Ovary (tissue), 3 donors: ENCODE results near the gene SLC6A6.

Source experiments
- EP300 ChIP-seq: sonication (generic); formaldehyde crosslinking; IDR thresholded peaks from one replicate; pipeline ENCODE4 v1.6.1; 2017; ENCODE audit warnings: antibody characterized with exemption
- TF ChIP-seq, protein P1 (sequence below), 3 donors: fragments of 450-650 bp in 2 of 3; fragments of 200-600 bp in 1 of 3; IDR thresholded peaks; one replicate each; pipeline versions ENCODE4 v1.5.1 to v1.8.0; 2016 to 2022; ENCODE audit warnings: antibody characterized with exemption in 3 of 3, mild to moderate bottlenecking in 1 of 3
- donor health status: DM: no; HTN: no; CAD: no.

DNA sequence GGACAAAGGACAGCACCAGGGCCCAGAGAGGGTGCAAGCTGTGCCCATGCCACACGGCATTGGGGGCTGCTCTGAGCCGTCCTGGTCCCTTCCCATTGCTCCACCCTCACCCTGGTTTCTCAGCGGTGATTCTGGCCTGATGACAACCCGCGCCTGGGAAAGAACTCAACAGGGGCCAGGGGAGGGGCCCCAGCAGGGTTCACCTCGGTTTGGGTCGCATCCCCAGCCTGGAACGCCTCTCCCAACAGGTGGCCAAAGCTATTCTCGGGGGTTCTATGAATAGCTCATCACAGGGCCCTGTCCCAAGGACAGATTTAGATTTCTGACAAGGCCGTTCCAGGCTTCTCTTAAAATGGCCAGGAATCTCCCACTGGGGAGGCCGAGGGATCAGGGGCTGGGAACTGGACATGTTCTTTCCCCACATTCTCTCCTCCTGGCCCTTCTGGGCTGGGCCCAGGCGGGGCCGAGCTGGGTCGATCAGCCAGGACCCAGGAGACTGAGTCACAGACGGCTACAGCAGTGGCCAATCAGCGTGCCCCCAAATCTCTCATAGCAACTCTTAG is 119.8 kb downstream of the SLC6A6 start:
- no peak for TF ChIP-seq EP300
- TF ChIP-seq, protein P1, sequence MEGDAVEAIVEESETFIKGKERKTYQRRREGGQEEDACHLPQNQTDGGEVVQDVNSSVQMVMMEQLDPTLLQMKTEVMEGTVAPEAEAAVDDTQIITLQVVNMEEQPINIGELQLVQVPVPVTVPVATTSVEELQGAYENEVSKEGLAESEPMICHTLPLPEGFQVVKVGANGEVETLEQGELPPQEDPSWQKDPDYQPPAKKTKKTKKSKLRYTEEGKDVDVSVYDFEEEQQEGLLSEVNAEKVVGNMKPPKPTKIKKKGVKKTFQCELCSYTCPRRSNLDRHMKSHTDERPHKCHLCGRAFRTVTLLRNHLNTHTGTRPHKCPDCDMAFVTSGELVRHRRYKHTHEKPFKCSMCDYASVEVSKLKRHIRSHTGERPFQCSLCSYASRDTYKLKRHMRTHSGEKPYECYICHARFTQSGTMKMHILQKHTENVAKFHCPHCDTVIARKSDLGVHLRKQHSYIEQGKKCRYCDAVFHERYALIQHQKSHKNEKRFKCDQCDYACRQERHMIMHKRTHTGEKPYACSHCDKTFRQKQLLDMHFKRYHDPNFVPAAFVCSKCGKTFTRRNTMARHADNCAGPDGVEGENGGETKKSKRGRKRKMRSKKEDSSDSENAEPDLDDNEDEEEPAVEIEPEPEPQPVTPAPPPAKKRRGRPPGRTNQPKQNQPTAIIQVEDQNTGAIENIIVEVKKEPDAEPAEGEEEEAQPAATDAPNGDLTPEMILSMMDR (IDR thresholded peaks at IDR 0.05): no peak
